ACHN (cell line): Measurements from ENCODE around the gene SLC25A42.
A peak's percentile ranks its signal among the peaks of the same experiment; 100 is the strongest.
"Not testable (repeated sequence)": the region's sequence is repeated elsewhere in the genome, so short reads cannot be mapped to it uniquely, and the experiment has no call there.

Source experiments
- DNase-seq: peaks from one replicate; pipeline ENCODE4 v3.0.0-alpha.2; 2015
- in situ Hi-C: cut with HindIII; loops from 2 replicates; pipeline ENCODE4 v1.10.0; 2017; ENCODE audit warnings: low sequenced_read_pairs, low pct_ligation_motif_present, low pct_unique_long_range_greater_than_20kb

Gene SLC25A42

DNA sequence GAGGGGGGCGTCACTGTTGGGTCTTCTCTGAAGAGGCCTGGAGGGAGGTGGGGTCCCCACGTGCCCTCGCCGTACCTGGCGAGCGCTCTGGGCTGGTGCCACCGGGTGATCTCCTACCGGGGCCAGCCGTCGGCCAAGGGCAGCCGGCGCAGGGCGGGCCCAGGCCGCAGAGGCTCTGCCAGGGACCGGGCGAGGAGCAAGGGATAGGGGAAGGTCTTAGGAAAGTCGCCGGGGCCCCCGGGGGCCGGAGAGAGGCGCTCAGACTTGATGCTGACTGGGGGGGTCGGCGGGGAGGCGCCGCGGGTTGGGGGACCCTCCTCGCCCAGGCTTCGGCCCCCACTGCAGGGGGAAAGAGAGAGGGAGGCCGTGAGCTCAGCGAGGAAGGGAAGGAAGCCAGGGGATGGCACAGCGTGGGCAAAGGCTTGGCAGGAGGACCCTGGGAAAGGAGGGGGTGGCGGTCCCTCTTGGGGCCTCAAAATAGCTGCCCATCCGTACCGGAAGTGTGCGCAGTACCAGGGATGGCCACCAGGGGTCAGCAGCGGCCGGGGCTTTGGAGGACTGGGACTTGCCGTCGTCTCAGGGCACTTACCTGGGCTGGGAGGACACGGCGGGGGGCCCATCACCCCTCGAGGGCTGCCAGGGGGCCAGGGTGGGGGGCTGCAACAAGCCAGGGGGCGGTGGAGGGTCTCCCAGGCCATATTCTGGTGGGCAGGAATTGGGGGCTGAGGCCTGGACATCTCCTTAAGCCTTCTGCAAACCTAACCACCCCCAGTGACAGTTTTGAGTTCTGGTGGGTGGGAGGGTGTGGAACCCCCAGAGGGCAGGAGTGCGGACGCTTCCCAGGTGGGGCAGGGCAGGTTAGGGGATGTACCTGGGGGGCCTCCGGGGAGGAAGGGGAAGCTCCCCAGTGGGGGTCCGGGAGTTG is 82.2 kb downstream of the SLC25A42 start:
- in situ Hi-C loops: no loop called here
- peak; percentile 63 for DNase-seq

DNA sequence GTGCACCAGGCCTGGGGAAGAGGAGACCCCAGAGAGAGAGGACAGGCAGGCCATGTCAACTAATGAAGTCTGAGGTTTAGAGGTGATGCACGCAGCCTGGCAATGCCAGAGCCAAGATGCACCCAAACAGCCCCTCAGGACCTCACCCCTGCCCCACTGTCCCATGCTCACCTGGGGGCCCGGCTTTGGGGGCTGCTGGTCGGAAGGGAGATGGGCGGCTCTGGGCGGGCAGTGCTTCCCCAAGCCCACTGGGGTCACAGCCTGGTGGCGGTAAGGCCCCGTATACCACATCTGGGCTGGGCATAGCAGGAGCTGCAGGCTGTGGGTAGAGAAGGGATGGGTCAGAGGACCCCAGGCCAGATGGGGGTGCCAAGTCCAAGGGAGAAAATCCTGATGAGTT is 83.1 kb downstream of the SLC25A42 start:
- no peak for DNase-seq
- in situ Hi-C loops: no loop called here

DNA sequence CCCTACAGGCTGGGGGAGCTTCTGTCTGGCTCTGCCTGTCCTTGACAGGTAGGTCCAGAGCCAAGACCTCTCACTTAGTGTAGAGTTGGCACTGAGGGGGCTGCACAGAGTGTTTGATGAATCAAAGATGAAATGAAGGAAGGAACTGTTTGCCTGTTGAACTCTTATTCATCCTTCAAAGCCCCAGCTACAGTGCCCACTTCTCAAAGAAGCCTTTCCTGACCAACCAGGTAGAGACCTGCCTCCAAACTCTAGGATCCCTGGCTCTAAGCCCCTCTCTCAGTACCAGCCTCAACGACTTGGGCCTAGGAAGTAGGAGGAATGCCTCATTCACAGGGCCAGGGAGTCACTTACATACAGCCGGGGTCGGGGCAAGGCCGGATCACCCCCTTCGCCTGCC is 83.5 kb downstream of the SLC25A42 start:
- no peak for DNase-seq
- in situ Hi-C loops: no loop called here

- DNase-seq, in situ Hi-C loops: not testable (repeated sequence)
Observed at GRCh38 chr19:19148504-19148903, 84.7 kb downstream of the SLC25A42 start.

- in situ Hi-C loops: no loop called here
- no peak for DNase-seq
Observed at GRCh38 chr19:19149435-19149834, 85.6 kb downstream of the SLC25A42 start.

DNA sequence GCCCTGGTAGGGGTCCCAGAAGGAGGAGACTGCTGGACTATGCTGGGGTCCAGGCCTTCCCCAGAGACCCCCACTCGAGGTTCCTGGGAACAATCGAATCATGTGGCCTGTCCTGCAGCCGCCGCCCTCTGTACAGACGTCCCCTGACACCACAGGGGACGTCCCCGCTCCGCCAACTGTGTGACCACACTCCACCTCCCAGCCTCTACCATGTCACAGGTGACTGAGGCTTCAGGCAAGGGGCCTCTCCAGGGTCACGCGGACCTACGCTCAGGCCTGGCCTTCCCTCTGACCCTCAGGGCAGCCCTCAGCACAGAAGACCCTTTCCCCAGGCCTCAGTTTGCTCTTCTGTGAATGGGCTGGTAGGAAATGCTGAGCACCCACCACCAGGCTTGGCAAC is 87.6 kb downstream of the SLC25A42 start:
- in situ Hi-C loops: no loop called here
- DNase-seq: no peak

GRCh38 chr19:19152668-19153384 is 89.0 kb downstream of the SLC25A42 start:
- DNase-seq: no peak
- in situ Hi-C loops: no loop called here

- in situ Hi-C loops: no loop called here
- no peak for DNase-seq
Observed at GRCh38 chr19:19154768-19155494, 91.1 kb downstream of the SLC25A42 start.

DNA sequence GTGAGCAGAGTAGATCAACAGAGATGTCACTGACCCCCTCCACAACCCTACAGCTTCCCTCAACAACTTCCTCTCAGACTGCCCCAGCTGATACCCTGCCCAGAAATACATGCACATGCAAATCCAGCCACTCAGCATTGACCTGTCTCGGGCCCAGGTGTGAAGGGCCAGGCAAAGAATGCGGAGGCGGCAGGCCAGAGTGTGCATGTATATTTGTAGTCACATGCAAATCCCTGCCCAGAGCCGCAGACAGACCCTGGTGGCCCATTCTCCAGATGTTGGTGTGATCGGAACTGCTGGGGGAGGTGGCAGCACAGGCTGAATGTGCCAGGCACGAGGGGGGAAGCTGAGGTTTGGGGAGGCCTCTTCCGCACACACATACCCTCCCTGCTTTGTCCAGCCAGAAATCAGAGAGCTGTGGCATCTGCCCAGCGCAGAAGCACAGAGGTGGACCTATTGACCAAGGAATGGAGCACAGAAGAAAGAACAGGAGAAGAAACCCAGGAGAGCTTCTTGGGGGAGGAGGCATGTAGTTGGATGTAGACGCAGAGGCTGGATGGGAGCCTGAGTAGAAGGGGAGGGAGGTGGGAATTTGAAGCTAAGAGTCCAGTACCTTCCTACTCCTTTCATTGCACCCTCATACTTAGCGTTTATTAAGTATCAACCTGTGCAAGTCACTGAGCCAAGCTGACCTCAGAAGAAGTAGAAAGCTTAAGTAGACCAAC is 91.9 kb downstream of the SLC25A42 start:
- in situ Hi-C loops: no loop called here

GRCh38 chr19:19157808-19158207 is 94.0 kb downstream of the SLC25A42 start:
- no peak for DNase-seq
- in situ Hi-C loops: no loop called here

More for the DNA sequence above, 91.9 kb downstream of the SLC25A42 start:
- no peak for DNase-seq

GRCh38 chr19:19159534-19159933 is 95.7 kb downstream of the SLC25A42 start:
- in situ Hi-C loops: no loop called here
- DNase-seq: no peak

DNA sequence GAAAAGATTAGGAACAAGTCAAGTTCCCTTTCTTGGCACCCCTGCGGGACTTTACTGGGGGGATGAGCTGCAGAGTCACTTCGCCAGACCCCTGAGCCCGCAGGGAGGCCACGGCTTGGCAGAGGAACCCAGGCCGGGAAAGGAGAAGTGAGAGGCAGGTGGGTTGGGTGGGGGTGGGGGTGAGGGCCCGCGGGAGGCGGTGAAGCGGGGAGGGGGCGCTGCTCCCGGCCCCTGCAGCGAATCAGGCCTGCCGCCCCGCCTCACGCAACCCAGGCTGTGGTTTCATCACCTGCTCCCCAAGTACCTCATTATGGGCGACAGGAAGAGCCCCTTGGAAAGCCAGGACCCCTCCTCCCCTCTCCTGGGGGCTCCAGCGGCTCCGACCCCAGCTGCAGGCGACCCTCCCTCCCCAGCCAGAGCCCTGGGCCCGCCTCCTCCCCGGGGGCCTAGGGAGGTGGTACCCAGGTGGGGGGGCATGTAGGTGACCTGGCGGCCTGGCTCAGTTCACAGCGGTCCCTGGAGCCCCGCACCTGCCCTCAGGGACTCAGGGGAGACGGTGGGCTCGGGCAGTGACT is 96.8 kb downstream of the SLC25A42 start:
- DNase-seq: no peak
- in situ Hi-C loops: no loop called here

GRCh38 chr19:19162495-19162894 is 98.7 kb downstream of the SLC25A42 start:
- in situ Hi-C loops: no loop called here
- DNase-seq: no peak
